Superior temporal gyrus (tissue), 1 donor: ENCODE results near the gene CCSER2.
A peak's percentile ranks its signal among the peaks of the same experiment; 100 is the strongest.
"Not testable (repeated sequence)": the region's sequence is repeated elsewhere in the genome, so short reads cannot be mapped to it uniquely, and the experiment has no call there.

Experiments
- DNase-seq: peaks from one replicate; pipeline ENCODE4 v3.0.0-alpha.2; 2016; ENCODE audit errors: extremely low spot score

The CCSER2 gene

GRCh38 chr10:84447701-84448400 is 119.5 kb downstream of the CCSER2 start:
- no peak for DNase-seq

GRCh38 chr10:84449351-84449750 is 121.0 kb downstream of the CCSER2 start:
- not testable (repeated sequence) for DNase-seq

- DNase-seq, result peak; percentile 92
Observed at GRCh38 chr10:84452003-84452402, 123.6 kb downstream of the CCSER2 start.

GRCh38 chr10:84453303-84453702 is 124.9 kb downstream of the CCSER2 start:
- peak; percentile 58 for DNase-seq

GRCh38 chr10:84456126-84456525 is 127.7 kb downstream of the CCSER2 start:
- DNase-seq, result no peak

- DNase-seq, result no peak
Observed at GRCh38 chr10:84460520-84460919, 132.1 kb downstream of the CCSER2 start.

GRCh38 chr10:84469470-84469869 is 141.1 kb downstream of the CCSER2 start:
- DNase-seq, result no peak

GRCh38 chr10:84473136-84473535 is 144.7 kb downstream of the CCSER2 start:
- no peak for DNase-seq

- no peak for DNase-seq
Observed at GRCh38 chr10:84477398-84478128, 149.2 kb downstream of the CCSER2 start.

GRCh38 chr10:84478151-84478550 is 149.8 kb downstream of the CCSER2 start:
- no peak for DNase-seq

GRCh38 chr10:84478679-84479078 is 150.3 kb downstream of the CCSER2 start:
- no peak for DNase-seq

GRCh38 chr10:84484541-84484940 is 156.2 kb downstream of the CCSER2 start:
- no peak for DNase-seq

GRCh38 chr10:84493361-84493760 is 165.0 kb downstream of the CCSER2 start:
- DNase-seq, result no peak

GRCh38 chr10:84493951-84494848 is 165.8 kb downstream of the CCSER2 start:
- no peak for DNase-seq

GRCh38 chr10:84494849-84495180 is 166.4 kb downstream of the CCSER2 start:
- no peak for DNase-seq

- DNase-seq, result no peak
Observed at GRCh38 chr10:84497978-84498377, 169.6 kb downstream of the CCSER2 start.

GRCh38 chr10:84499039-84499438 is 170.7 kb downstream of the CCSER2 start:
- not testable (repeated sequence) for DNase-seq

GRCh38 chr10:84499846-84500245 is 171.5 kb downstream of the CCSER2 start:
- no peak for DNase-seq

GRCh38 chr10:84510121-84510520 is 181.7 kb downstream of the CCSER2 start:
- DNase-seq, result no peak

GRCh38 chr10:84511106-84511505 is 182.7 kb downstream of the CCSER2 start:
- DNase-seq, result no peak

GRCh38 chr10:84511709-84512285 is 183.4 kb downstream of the CCSER2 start:
- DNase-seq, result no peak

GRCh38 chr10:84517554-84517953 is 189.2 kb downstream of the CCSER2 start:
- DNase-seq, result no peak
